Cerebellar nuclear complex (tissue), 1 donor: ENCODE measurements around the gene COL27A1.

Experiments used
- DNase-seq, 2 experiments: peaks; one replicate each; lab custom pipeline; 2025; lab: John Stamatoyannopoulos, UW

Gene COL27A1

DNA sequence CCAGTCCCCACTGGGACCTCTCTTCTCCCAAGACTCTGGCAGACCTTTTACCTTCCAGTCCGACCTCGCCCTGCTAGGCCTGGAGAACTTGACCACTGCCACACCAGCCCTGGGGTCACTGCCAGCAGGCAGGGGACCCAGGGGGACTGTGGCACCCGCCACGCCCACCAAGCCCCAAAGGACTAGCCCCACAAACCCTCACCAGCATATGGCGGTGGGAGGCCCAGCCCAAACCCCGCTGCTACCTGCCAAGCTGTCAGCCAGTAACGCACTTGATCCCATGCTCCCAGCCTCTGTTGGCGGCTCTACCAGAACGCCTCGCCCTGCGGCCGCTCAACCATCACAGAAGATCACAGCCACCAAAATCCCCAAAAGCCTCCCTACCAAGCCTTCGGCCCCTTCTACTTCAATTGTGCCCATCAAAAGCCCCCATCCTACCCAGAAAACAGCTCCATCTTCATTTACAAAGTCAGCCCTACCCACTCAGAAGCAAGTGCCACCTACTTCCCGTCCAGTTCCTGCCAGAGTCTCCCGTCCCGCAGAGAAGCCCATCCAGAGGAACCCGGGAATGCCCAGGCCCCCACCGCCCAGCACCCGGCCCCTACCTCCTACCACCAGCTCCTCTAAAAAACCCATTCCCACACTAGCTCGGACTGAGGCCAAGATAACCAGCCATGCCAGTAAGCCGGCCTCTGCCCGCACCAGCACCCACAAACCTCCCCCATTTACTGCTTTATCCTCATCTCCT, 13.1 kb downstream of the COL27A1 start:
- no peak for DNase-seq

DNA sequence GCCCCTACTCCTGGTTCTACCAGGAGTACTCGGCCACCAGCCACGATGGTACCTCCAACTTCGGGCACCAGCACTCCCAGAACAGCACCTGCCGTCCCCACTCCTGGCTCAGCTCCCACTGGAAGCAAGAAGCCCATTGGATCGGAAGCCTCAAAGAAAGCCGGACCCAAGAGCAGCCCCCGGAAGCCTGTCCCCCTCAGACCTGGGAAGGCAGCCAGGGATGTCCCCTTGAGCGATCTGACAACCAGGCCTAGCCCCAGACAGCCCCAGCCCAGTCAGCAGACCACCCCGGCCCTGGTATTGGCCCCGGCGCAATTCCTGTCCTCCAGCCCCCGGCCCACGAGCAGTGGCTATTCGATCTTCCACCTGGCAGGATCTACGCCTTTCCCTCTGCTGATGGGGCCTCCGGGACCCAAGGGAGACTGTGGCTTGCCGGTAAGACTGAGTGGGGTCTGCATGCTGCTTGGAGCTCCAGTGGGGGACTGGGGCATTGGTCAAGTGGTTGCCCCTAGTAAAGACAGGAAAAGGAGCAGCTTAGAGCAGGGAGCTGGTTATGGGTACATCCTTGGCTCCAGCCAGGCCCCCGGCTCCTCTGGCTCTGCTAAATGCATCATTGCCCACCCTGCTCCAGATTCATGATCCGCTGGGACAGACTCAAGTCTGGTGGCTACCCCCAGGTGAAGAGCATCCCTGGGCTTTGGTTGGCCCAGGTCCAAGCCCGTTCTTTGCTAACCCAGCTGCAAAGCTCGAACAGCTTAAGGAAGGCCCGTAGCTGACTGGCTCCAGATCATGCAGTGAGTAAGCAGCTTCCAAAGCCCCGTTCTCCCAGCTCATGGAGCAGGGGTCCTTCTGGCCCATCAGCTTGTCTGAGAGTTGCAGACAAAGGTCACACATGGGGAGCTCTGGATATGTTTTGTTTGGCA, 14.0 kb downstream of the COL27A1 start:
- peak in 1 of 2 experiments; percentile 9 for DNase-seq

DNA sequence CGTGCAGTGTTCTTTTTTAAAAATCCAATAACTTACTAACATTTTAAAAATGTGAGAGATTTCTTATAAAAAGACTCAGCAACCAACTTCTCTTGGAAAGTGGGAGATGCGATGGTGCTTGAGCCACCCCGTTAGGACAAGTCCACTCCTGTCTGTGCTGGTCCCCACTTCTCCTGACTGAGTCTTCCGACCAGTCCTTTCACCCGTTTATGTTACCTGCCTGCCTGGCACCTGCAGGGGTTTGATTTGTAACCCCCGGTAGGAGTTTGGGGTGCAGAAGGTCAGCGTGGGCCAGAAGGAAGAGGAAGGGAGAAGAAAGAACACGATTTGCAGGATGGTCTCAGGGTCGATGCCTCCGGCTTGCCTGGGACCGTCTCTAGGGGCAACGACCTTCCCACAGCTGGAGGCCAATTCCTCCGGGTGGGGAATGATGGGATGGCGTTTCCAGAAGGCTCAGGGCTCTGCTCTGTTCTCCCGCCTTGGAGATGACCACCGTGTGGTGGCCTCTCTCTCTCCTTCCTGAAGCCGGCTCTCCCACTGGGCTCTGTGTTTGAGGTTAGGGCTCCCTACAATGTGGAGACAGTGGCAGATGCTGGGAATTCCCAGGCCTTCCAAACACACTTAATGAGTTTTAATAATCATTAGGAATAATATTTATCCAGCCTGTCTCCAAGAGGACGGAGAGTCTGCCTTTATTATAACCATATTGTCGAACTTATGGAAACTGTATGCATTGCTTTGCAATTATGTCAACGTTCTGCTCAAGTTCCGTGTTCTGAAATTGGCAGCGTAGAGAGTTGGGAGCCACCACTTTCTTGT, 14.8 kb downstream of the COL27A1 start:
- DNase-seq = no peak

DNA sequence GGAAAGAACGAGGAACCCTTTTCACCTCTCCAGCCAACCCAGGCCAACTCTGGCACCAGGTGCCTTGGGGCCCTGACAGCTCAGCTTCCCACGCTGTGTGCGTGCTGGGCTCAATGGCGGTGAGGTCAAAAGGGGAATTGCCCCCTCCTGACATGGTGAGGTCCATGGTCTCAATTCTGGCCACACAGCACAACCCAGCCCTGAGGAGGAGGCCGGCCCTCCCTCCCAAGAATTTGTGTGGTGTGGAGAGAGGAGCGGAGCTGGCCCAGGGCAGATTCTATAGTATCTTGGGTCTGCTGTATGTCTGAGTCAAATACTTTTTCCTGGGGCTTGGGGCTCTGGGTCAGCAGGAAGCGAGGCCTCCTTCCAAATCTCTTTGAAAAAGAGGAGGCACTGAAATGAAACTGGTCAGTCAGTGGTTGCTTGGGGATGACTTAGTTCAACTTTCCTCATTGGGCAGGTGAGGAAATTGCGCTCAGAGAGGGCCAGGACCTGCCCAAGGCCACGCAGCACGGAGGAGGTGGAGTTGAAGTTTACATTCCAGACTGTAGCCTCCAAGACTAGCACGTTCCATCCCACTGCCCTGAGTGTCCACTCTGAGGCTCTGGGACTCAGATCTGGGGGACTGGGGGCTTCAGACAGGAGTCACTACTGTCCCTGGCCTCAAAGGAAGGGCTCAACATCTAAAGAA, 15.6 kb downstream of the COL27A1 start:
- DNase-seq = no peak

DNA sequence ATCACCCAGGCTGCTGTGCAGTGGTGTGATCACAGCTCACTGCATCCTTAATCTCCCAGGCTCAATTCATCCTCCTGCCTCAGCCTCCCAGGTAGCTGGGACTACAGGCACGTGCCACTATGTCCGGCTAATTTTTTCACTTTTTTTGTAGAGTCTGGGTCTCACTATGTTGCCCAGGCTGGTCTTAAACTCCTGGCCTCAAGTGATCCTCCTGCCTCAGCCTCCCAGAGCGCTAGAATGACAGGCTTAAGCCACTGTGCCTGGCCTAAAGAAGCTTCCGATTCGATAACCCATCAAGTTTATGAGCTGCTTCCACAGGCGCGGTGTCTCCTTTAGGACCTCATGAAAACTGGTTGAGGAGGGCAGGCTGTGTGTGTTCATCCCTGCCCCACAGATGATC, 16.2 kb downstream of the COL27A1 start:
- no peak for DNase-seq

DNA sequence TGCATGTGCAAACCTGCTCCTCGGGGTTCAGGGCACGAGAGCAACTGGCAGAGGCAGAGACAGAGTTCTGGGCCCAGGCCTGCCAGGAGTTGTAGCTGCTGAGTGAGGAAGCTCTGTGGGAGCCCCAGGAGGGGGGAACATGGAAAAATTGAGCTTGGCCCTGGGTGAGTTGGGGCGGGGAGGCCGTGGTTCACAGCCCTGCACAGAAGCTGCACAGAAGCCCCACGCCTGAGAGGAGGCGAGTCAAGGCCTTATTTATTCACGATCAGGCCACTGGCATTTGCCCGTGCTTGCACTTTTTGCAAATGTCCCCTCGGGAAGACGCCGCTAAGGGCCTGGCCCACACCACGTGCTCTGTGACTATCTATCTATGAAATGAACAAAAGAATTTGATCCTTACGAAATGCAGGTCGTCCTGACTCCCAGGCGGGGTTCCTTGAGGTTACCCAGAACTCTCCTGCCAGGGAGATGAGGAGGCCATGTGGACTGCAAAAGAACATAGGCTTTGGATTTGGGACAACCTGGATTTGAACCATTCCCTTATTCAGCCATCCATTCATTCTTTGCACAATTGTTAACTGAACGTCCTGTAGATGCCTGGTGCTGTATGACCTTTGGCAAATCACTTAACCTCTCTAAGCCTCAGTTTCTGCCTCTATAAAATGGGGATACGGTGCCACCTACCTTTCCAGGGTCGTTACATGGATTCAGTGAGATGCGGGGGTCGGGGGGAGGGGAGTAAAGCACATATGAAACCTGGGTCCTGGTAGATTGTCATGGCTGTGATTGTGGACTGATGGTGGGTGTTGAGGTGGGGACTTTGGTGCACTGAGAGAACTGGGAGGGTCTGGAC, 17.9 kb downstream of the COL27A1 start:
- DNase-seq = no peak

DNA sequence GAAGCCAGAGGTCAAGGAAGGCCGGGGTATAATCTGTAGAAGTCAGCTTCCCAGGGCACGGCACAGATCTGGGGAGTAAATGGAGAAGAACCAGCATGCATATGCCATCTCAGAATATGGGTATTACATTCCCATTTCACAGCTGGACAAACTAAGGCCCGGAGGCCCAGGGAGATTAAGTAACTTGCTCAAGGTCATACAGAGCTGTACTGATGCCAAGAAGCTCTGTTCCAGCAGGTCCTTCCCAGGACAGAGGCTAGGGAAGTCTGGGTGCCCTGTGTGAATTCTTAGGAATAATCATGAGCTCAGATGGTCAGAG, 19.2 kb downstream of the COL27A1 start:
- DNase-seq = no peak

DNA sequence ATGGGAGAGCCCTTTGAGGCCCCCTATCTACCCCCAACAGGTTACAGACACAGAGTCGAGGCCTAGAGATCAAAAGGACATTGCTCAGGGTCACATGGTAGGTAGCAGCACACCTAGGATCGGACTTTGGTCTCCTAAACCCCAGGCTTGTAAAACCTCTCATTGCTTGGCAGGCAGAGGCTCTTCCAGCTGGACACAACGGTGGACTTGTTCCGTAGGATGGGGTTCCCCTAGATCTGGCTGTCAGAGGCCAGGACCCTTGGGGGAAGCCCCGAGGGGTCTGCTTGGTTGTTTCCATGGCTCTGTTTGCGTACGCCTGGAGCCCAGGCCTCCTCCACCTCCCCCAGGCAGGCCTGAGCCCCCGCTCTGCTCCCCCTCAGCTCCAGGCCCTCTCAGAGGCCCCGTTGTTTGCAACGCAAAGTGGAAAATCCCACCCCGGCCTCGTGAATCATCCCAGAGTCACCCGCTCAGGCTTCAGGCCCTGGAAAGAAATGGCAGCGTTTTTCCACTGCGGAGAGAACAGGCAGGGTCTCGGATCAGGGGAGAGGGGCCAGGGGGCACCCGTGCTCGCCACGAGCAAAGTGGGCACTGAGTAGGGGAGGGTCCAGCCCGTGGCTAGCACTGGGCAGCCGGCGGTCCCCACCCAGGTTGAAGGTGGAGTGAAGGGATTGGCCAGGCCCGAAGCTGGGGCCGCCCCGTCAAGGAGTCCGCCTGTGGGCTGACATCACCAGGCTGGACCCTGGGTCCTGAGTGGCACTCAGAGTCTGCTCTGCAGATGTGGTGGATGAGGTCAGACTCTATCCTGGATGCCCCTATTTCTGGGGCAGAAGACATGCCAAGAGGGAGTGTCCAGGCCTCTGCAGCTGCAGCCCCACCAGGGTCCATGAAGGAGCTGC, 19.8 kb downstream of the COL27A1 start:
- DNase-seq = no peak

DNA sequence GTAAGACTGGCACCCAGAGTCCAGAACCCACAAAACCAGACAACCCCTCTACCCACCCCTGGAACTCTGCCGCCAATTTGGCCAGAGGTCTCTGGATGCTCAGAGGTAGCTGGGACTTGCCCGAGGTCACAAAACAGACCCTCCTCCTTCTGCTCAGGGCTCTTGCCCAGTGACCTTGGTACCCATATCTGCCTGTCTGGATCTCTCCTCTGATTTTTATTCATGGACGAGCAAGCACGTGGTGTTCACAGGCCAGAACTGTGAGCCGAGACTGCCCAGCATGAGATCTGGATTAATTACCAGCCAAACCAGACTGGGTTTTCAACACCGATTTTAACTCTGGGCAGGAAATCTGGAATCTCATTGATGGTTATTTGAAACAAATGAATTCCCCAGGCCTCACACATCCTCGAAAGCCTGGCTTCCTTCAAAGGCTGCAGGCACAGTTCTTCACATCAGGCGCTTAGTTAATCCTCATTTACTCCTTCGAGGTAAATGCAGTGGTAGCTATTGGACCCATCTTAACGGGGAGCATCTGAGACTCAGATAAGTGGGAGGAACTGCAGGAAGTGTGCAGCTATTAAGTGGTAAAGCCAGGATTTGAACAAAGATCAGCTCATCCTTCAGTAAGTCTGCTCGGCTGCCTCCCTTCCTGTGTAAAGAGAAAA, 21.4 kb downstream of the COL27A1 start:
- peak in 1 of 2 experiments; percentile 18 for DNase-seq

DNA sequence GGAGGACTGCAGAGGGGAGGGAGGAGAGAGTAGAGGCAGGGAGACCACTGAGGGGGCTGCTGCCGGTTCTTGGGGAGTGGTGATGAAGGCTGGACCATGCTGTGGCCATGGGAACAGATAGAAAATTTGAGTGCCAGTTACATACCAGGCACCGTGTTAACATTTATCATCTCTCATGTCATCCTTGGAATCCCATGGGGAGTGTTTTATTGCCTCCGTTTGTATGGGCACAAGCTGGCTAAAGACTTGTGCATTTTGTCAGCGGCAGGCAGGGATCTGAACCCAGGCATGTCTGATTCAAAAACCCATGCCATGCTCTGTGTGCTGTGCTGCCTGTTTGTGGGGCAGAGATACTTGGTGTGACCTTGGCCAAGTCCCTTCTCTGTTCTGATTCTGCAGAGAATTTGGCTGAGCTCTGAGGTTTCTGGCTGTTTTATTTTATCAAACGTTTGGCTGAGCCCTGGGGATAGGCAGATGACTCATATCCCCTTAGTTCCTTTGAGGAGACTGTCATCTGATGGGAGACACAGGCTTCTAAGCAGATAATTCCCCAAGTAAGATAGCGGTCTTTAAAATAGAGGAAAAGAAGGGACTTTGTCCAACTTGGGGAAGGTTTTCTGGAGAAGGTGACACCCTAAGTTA, 22.2 kb downstream of the COL27A1 start:
- DNase-seq = no peak

DNA sequence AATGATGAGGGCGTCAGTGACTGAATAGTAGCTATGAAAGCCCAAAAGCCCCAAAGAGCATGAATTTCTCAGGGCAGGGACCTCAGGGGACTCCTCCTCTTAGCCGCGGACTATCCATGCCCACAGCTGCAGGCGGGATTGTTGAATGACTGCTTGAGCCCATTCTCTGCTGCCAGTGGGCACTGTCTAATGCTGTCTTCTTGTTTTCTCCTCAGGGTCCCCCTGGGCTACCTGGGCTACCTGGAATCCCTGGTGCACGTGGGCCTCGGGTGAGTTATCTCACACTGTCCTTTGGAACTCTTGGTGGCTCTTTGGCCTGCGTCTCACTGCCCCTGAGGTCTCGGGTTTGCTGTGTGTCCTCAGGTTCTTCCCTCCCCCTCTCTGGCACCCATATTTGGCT, 22.7 kb downstream of the COL27A1 start:
- no peak for DNase-seq

DNA sequence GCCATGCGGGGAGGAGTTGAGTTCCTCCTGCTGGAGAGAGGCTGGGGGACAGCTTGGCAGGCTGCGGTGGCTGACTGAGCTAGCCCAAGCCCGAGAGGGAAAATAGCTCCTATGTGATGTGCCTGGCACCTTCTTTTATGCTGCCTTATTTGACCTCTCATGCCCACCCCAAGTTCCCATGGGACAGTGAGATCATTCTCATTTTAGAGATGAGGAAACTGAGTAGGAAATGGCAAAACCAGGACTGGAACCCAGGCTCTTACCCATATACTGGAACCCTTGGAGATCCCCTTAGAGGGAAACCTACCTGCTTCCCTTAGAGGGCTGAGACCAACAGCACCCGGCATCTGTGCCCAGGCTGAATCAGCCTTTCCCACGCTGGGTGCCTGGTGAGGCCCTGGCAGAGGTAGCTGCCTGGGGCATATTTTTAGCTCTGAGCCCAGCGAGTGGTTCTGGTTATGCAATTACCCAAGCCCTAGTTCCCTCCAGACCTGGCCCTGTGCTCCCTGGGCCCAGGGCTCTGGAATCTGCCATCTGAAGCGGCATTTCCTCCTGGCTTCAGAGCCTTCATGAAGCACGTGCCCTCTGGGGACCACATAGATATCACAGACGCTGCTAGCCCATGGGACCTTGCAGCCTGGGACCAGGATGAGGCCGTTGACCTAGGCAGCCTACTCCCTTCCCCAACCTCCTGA, 23.6 kb downstream of the COL27A1 start:
- peak; percentile 57 to 76 for DNase-seq

DNA sequence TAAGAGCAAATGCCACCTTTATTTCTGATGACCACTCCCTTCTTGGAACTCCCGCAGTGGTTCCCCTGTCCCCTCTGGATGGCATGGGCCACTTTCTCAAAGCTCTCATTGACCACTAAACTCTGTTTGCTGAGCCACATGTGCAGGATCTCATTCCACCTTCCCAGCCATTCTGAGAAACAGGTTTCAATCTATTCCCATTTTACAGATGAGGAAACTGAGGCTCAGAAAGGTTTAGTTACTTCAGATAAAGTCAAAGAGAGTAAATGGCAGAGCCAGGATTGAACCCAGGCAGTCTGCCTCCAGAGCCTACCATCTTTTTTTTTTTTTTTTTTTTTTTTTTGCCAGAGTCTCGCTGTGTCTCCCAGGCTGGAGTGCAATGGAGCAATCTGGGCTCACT, 24.2 kb downstream of the COL27A1 start:
- DNase-seq = no peak

DNA sequence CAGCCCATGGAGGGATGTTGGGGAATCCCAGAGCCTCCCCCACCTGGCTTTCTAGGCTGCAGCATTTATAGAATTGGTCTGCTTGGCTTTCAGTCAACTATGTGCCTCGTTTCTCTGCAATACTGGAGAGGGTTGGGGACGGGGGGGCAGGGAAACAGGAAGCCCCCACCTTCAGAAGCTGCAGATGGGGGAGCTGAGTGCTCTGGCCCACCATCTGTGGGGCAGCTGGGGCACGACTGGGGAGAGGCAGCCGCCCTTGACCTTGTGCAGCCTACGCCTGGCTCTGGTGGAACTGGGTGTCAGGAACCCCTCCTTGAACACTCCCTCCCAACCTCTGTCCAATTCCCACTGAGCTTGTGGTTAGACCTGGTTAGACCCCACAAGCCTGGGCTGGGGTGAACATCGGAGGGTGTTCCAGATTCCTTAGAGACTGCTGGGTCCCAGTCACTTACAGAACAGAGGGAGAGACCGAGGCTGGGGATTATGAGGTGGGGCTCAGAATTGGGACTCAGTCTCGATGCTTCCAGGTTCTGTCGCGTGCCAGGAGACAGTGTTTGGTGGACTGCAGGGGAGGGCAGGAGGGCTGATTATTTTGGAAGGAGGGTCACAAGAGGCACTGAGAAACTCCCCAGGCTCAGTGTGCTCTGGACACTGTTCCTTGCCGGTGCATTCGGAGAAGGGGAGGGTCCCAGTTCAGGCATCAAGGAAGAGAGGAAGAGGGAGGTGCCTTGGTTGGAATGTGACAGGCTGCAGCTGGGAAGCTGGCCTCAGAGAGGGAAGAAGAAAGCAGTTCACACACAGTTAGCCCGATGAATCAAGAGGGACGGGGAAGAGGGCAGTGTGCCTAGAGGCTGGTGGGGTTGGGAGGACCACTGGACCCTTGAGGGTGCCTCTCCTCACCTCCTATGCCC, 25.6 kb downstream of the COL27A1 start:
- DNase-seq = no peak

DNA sequence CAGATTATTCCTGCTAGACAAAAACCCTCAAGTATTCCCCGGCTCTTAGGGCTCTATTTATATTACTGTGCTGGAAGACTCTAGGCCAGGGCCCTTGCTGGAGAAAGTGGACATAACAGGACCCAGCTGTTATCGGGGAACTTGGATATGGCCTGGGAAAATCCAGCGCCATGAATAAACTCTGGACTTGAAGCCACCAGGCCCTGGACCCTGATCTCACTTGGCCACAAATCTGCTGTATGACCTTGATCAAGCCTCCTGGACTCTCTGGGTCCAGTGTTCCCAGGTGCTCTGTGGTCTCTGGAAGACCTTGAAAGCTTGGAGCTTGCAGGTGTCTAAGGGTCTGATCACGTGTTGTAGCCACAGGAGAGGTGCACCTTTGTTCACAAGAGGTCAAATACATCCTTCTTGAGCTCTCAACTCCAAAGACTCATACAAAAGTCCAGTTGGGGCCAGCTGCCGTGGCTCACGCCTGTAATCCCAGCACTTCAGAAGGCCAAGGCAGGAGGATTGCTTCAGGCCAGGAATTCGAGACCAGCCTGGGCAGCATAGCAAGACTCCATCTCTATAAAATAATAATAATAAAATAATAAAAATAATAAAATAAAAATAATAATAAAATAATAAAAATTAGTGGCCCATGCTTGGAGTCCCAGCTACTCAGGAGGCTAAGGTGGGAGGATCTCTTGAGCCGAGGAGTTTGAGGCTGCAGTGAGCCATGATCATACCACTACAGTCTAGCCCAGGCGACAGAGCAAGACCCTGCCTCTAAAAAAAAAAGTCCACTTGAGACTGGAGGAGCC, 26.5 kb downstream of the COL27A1 start:
- DNase-seq = no peak

DNA sequence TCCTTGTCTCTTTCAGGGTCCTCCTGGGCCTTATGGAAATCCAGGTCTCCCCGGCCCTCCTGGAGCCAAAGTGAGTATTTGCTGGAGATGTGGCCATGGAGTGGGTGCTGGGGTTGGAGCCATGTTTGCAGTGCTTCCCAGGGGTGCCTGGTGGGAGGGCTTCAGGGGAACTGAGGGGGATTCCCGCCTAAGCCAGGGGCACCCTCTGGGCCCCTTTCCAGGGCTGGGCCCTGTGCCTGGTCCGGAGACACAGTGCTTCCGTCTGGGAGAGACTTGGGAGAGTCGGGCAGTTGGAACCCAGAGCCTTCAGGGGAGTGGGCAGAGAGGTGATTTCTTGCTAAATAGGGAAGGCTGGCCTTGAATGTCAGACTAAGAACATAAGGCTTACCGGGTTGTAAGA, 27.7 kb downstream of the COL27A1 start:
- DNase-seq = no peak
